ENCODE measurements around the gene HOXB3. TPM values are rescaled to one million over a fixed set of nuclear protein-coding genes. Genes with fewer than 3 reads are reported as not detected.
A peak's percentile ranks its signal among the peaks of the same experiment; 100 is the strongest.

The HOXB3 gene
- total RNA-seq, 5 donors from 2014 or later (not counting 1 experiment from before 2014, with no cell fraction given), result 3.5 to 7.7 (median 4.2) TPM

DNA sequence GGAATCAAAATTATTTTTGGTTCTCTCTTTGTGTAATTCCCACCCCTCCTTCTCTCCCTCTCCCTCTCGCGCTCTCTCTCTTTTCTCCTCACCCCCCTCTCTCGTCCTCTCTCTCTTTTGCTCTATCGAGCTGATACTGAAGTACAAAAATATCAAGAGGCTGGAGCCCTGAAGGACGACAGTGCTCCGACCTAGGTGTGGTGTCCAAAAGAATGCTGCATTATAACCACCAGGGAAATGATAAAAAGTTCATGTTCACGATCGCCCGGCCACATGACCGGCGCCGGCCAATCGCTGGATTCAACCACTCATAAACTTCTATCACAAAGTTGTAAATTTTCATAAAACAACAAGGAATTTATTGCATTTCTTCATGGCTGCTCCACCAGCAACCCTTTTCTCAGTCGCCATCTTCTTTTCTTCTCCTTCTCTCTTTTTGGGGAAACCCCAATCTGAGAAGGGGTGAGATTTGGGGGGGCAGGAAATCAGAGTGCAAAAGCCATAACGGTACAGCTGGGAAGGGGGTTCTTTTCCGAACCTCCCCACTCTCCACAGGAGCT, 14.8 kb upstream of the HOXB3 start, which contains the start of gene HOXB6:
TSS of gene HOXB6 (minus strand) at position 217 of the 560 bp plus-strand sequence. CDS start 6,836 bp downstream, outside the sequence.
- Histone ChIP-seq H3K36me3 (ENCODE audit: control insufficient read depth in 2 of 2, extremely low read depth in 1 of 2, insufficient read depth in 1 of 2, low read length in 1 of 2) (no peaks in the 10 kb centered on the region), H3K4me3 (ENCODE audit: control insufficient read depth in 1 of 2, extremely low read depth in 1 of 2, low read length in 1 of 2) (no peak within 1 kb of the TSS), H3K9me3 (no peaks in the 10 kb centered on the region), H3K27me3 (replicated peaks in 1 of 2; ENCODE audit: control insufficient read depth in 2 of 2, extremely low read depth in 1 of 2, insufficient read depth in 2 of 2, low read length in 1 of 2) (peaks cover 27 to 88% of the 10 kb centered on the region in 2 experiments), H3K27ac (ENCODE audit: low read length) (no peak within 1 kb of the TSS), H3K4me1 (ENCODE audit: control insufficient read depth in 1 of 2, extremely low read depth in 1 of 2, insufficient read depth in 2 of 2, low read length in 2 of 2) (peaks cover 4 to 40% of the 10 kb centered on the region in 2 experiments)
- no peak for DNase-seq
- Mint-ChIP-seq H3K27me3 (peaks cover 77 to 91% of the 10 kb centered on the region in 2 donors), H3K9me3 (no peaks in the 10 kb centered on the region), H3K4me3 (peak within 1 kb of the TSS in 1 of 3 donors; percentile 8), H3K4me1 (peaks cover 4 to 21% (median 12%) of the 10 kb centered on the region in 3 donors), H3K36me3 (no peaks in the 10 kb centered on the region), H3K27ac (peak within 1 kb of the TSS in 1 of 2 donors; percentile 69)
- CTCF ChIA-PET, result interaction anchor here (0.7 to 1.2 kb wide), 5 partner anchors 8 to 526 kb away, joined by 3 to 13 read pairs (median 10); no protein-coding TSS in a partner anchor
- POLR2A ChIA-PET, result no interaction called here
- WGBS (ENCODE audit: insufficient coverage), result 47% methylated on average over 9 of the region's 16 CpGs
- no peak for ATAC-seq (replicated peaks in 1 of 4)

DNA sequence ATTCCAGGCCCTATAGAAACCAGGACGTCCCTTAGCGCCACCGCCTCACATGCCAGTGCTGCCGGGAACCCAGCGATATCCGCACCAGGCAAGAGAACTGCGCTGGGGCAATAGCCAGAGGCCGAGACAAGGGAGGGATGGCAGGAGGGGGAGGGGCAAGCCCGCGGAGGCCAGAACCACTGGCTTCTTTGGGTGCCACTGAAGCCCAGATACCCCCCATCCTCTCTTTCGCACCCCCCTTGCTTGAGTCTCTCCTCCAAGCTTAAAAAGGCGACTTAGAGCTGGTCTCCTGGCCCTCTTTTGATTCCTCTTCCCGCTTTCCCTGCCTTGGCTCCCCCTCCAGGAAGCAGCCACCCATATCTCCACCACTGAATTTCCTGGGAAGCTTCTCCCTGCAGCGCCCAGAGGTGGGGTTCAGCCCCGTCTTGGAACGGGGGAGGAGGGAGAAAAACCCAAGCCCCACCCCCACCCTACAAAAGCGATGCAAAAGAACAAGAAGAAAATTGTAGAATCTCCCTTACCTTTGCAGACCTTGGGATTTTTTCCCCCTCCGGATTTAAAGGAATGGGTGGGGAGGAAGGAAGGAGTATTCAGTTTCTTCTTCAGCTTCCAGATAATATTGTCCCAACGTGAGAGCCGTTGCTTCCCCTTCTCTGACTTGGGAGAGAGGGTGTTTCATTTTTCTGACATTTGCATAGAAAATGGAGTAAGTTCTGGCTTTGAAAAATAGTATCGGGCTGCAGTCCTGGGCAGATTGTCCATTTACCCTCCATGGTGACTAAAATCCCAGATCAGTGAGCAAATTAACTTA, 14.1 kb upstream of the HOXB3 start:
- Histone ChIP-seq H3K9me3 (no peaks in the 10 kb centered on the region), H3K27me3 (replicated peaks in 1 of 2; ENCODE audit: control insufficient read depth in 2 of 2, extremely low read depth in 1 of 2, insufficient read depth in 2 of 2, low read length in 1 of 2) (peaks cover 31 to 88% of the 10 kb centered on the region in 2 experiments), H3K4me3 (ENCODE audit: control insufficient read depth in 1 of 2, extremely low read depth in 1 of 2, low read length in 1 of 2) (no peak overlapping the region), H3K4me1 (ENCODE audit: control insufficient read depth in 1 of 2, extremely low read depth in 1 of 2, insufficient read depth in 2 of 2, low read length in 2 of 2) (peaks cover 4 to 36% of the 10 kb centered on the region in 2 experiments), H3K36me3 (ENCODE audit: control insufficient read depth in 2 of 2, extremely low read depth in 1 of 2, insufficient read depth in 1 of 2, low read length in 1 of 2) (no peaks in the 10 kb centered on the region), H3K27ac (ENCODE audit: low read length) (no peak overlapping the region)
- ChIA-PET CTCF (interaction anchor here (0.6 to 1.2 kb wide), 10 partner anchors 8 to 1544 kb away, joined by 3 to 13 read pairs (median 4); no protein-coding TSS in a partner anchor), POLR2A (no interaction called here)
- H3K27me3 Mint-ChIP-seq, result peaks cover 84 to 91% of the 10 kb centered on the region in 2 donors
- H3K4me1 Mint-ChIP-seq, result peaks cover 4 to 21% (median 12%) of the 10 kb centered on the region in 3 donors
- no peaks in the 10 kb centered on the region for H3K36me3 Mint-ChIP-seq
- H3K4me3 Mint-ChIP-seq, result peak overlapping the region in 1 of 3 donors; percentile 8
- peak overlapping the region in 1 of 2 donors; percentile 69 for H3K27ac Mint-ChIP-seq
- ATAC-seq (replicated peaks in 1 of 4), result no peak
- H3K9me3 Mint-ChIP-seq, result no peaks in the 10 kb centered on the region
- 47% methylated on average over 7 of the region's 21 CpGs for WGBS (ENCODE audit: insufficient coverage)
- DNase-seq, result no peak

DNA sequence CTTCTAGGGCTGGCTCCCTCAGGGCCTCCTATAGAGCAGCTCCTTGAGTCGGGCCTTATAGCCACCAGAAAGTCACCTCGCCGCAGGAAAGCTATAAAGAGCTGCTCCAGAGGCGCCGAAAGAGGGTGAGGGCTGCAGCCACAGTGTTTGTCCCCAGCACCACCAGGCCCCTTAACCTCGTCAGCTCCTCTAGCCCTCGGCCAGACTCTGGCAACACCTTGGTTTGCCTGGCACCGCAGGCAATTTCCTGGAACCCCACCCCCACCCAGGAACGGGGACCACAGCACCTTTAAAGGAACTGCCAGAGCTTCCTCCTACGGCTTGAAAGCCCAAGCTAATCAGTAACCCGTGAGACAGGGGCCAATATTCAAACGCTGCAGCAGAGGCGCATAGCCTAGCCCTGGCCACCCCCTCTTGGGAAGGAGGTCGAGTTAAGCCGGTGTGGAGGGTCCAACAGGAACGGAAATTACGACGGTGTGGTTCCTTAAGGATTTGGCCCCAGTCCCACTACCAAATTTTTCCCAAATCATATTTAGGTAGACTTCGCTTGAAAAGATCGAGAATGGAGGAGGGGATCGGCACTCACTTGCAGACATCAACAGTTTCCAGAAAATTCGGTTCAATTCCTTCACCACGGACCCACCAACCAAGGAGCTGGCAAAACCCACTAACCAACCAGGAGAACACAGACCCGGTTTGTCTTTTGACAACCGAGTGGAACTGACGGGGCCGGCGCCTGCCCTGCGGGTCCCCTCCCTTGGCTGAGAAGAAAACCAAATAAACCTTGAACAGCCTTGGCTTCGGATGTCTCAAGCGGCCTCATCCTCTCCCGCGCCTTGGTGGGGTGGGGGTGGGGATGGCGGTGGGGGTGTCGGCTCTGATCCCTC, 11.7 kb upstream of the HOXB3 start:
- ATAC-seq (replicated peaks in 1 of 4), result peak in 1 of 4 experiments; percentile 1
- 40% methylated on average over 17 of the region's 35 CpGs for WGBS (ENCODE audit: insufficient coverage)
- DNase-seq, result no peak
- H3K4me3 ChIP-seq (ENCODE audit: control insufficient read depth in 1 of 2, extremely low read depth in 1 of 2, low read length in 1 of 2), result peak overlapping the region in 1 of 2 donors; percentile 1
- no peak overlapping the region for H3K4me3 Mint-ChIP-seq
- H3K36me3 Mint-ChIP-seq, result no peaks in the 10 kb centered on the region
- H3K9me3 Mint-ChIP-seq, result no peaks in the 10 kb centered on the region
- H3K27ac ChIP-seq (ENCODE audit: low read length), result no peak overlapping the region
- peaks cover 26 to 43% (median 31%) of the 10 kb centered on the region in 3 donors for H3K4me1 Mint-ChIP-seq
- no peaks in the 10 kb centered on the region for H3K9me3 ChIP-seq
- peaks cover 24 to 96% of the 10 kb centered on the region in 2 experiments for H3K27me3 ChIP-seq (replicated peaks in 1 of 2; ENCODE audit: control insufficient read depth in 2 of 2, extremely low read depth in 1 of 2, insufficient read depth in 2 of 2, low read length in 1 of 2)
- ChIA-PET POLR2A (interaction anchor here (0.6 to 0.7 kb wide), 3 partner anchors 21 to 409 kb away, joined by 3 to 4 read pairs (median 3); no protein-coding TSS in a partner anchor), CTCF (interaction anchor here (0.5 to 1.4 kb wide), 10 partner anchors 8 to 396 kb away, joined by 3 to 9 read pairs (median 4); partner anchors contain the start of genes HOXB3 (in 1 of the 2), HOXB8 (in 1 of the 2) and HOXB9 (in 1 of the 2))
- no peaks in the 10 kb centered on the region for H3K36me3 ChIP-seq (ENCODE audit: control insufficient read depth in 2 of 2, extremely low read depth in 1 of 2, insufficient read depth in 1 of 2, low read length in 1 of 2)
- H3K27ac Mint-ChIP-seq, result no peak overlapping the region
- H3K27me3 Mint-ChIP-seq, result peaks cover 88 to 95% of the 10 kb centered on the region in 2 donors
- H3K4me1 ChIP-seq (ENCODE audit: control insufficient read depth in 1 of 2, extremely low read depth in 1 of 2, insufficient read depth in 2 of 2, low read length in 2 of 2), result peaks cover 8 to 52% of the 10 kb centered on the region in 2 experiments

DNA sequence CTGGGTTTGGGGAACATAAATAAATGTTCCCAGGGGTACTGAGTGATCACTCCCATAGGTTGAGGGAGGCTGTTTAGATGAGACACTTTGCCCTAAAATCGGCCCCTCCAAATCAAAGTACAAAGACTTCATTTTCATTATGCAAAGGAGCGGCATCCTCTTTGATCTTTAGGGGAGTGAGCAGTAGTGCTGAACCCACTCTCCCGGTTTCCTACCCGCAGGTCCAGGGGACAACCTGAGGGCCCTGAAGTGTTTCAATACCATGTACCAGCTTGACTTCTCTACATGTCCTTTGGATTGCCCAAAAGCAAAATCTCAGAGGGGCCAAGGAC, 11.1 kb upstream of the HOXB3 start:
- no peaks in the 10 kb centered on the region for H3K9me3 ChIP-seq
- H3K27ac ChIP-seq (ENCODE audit: low read length), result no peak overlapping the region
- H3K4me1 ChIP-seq (ENCODE audit: control insufficient read depth in 1 of 2, extremely low read depth in 1 of 2, insufficient read depth in 2 of 2, low read length in 2 of 2), result peaks cover 8 to 58% of the 10 kb centered on the region in 2 experiments
- POLR2A ChIA-PET, result interaction anchor here (0.6 to 0.7 kb wide), 3 partner anchors 22 to 408 kb away, joined by 3 to 4 read pairs (median 3); no protein-coding TSS in a partner anchor
- peaks cover 19 to 96% of the 10 kb centered on the region in 2 experiments for H3K27me3 ChIP-seq (replicated peaks in 1 of 2; ENCODE audit: control insufficient read depth in 2 of 2, extremely low read depth in 1 of 2, insufficient read depth in 2 of 2, low read length in 1 of 2)
- DNase-seq (no peak), ATAC-seq (replicated peaks in 1 of 4) (no peak)
- H3K36me3 Mint-ChIP-seq, result no peaks in the 10 kb centered on the region
- H3K27ac Mint-ChIP-seq, result peak overlapping the region in 1 of 2 donors; percentile 36
- no peaks in the 10 kb centered on the region for H3K9me3 Mint-ChIP-seq
- WGBS (ENCODE audit: insufficient coverage), result no CpG with 5 or more reads among the region's 4 CpGs
- H3K36me3 ChIP-seq (ENCODE audit: control insufficient read depth in 2 of 2, extremely low read depth in 1 of 2, insufficient read depth in 1 of 2, low read length in 1 of 2), result no peaks in the 10 kb centered on the region
- H3K4me1 Mint-ChIP-seq, result peaks cover 32 to 49% (median 37%) of the 10 kb centered on the region in 3 donors
- H3K27me3 Mint-ChIP-seq, result peaks cover 89 to 96% of the 10 kb centered on the region in 2 donors
- no peak overlapping the region for H3K4me3 Mint-ChIP-seq
- H3K4me3 ChIP-seq (ENCODE audit: control insufficient read depth in 1 of 2, extremely low read depth in 1 of 2, low read length in 1 of 2), result no peak overlapping the region
- CTCF ChIA-PET, result interaction anchor here (0.6 to 1.4 kb wide), 8 partner anchors 9 to 397 kb away, joined by 3 to 9 read pairs (median 4); partner anchors contain the start of genes HOXB3 (in 1 of the 2) and HOXB8 (in 1 of the 2)

DNA sequence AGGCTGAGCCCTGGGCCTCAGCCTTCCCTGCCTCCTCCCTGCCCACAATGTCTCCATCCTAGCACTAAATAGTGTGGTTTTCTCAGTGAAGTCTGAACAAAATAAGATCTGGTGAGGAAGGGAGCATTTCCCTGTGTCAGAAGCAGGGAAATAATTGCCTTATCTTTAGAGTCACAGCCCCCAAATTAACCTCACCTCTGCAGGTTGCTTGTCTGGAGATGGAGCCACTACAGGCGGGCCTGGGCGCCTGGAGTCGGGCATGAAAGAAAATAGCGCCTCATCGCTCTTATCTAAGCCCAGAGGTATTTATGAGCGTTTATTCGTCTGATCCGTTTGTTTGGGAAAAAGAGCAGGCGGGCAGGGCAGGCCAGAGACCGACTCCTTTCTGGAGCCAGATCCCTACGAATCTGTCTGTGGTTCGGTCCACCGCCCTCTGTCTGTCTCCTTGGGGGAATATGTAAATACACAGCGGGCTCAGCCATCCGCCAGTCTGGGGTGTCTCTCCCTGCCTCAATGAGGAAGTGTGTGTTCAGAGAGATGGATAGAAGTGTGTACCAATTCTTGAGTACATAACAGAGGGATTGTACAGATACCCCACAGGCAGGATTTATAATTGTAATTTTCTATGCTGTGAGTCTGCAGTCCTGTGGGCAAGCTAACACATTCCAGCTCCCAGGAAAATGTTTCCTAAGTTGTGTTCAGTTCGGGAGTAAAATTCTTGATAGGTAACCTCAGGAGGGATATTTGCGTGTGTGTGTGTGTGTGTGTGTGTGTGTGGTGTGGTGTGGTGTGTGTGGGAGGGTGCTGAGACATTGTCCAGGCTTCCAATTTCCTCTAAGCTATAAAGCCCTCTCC, 10.4 kb upstream of the HOXB3 start:
- over 99% methylated on average over 12 of the region's 17 CpGs for WGBS (ENCODE audit: insufficient coverage)

More for the DNA sequence above, 10.4 kb upstream of the HOXB3 start:
- no peaks in the 10 kb centered on the region for H3K36me3 Mint-ChIP-seq
- no peak overlapping the region for H3K4me3 Mint-ChIP-seq
- ChIA-PET POLR2A (interaction anchor here (0.6 kb wide), 2 partner anchors 22 to 408 kb away, joined by 3 to 4 read pairs; no protein-coding TSS in a partner anchor), CTCF (interaction anchor here (0.6 to 1.3 kb wide), 5 partner anchors 8 to 249 kb away, joined by 3 to 9 read pairs (median 6); no protein-coding TSS in a partner anchor)
- ATAC-seq (replicated peaks in 1 of 4), result no peak
- H3K9me3 Mint-ChIP-seq, result no peaks in the 10 kb centered on the region
- peaks cover 35 to 50% (median 38%) of the 10 kb centered on the region in 3 donors for H3K4me1 Mint-ChIP-seq
- peaks cover 91 to 96% of the 10 kb centered on the region in 2 donors for H3K27me3 Mint-ChIP-seq
- peak overlapping the region in 1 of 2 donors; percentile 43 for H3K27ac Mint-ChIP-seq
- Histone ChIP-seq H3K4me1 (ENCODE audit: control insufficient read depth in 1 of 2, extremely low read depth in 1 of 2, insufficient read depth in 2 of 2, low read length in 2 of 2) (peaks cover 8 to 63% of the 10 kb centered on the region in 2 experiments), H3K27me3 (replicated peaks in 1 of 2; ENCODE audit: control insufficient read depth in 2 of 2, extremely low read depth in 1 of 2, insufficient read depth in 2 of 2, low read length in 1 of 2) (peaks cover 15 to 97% of the 10 kb centered on the region in 2 experiments), H3K4me3 (ENCODE audit: control insufficient read depth in 1 of 2, extremely low read depth in 1 of 2, low read length in 1 of 2) (no peak overlapping the region), H3K36me3 (ENCODE audit: control insufficient read depth in 2 of 2, extremely low read depth in 1 of 2, insufficient read depth in 1 of 2, low read length in 1 of 2) (no peaks in the 10 kb centered on the region), H3K27ac (ENCODE audit: low read length) (no peak overlapping the region), H3K9me3 (no peaks in the 10 kb centered on the region)
- DNase-seq, result no peak

All from T-cell (primary cell).